Stimulated activated CD8-positive, alpha-beta memory T cell treated with anti-CD3 and anti-CD28 coated beads, Interleukin-4, amount 100 ng/mL, for 4 hours (primary cell): ENCODE results near the gene OPN4.

ENCODE experiments used
- DNase-seq, 2 donors: peaks; one replicate each; pipeline ENCODE4 v3.0.0-alpha.2; 2020; ENCODE audit warnings: low read depth in 2 of 2, low spot score in 1 of 2

Gene OPN4

DNA sequence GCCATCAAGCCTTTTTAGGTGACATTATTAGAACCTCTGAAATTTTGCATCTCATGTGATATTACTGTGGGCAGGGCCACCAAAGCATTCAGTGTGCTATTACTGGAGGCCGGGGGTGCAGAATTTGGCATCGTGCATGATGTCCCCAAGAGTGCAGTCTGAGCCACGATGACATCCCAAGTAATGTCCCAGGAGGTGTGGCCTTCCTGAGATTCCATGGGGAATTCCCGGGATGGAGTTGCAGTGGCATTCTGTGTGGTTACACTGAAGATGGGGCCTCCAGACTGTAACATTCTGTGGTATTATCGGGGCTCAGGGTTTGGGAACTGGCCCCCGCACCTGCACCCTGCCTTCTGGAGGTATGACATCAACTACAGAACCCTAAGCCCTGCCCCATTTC is 23.0 kb downstream of the OPN4 start:
- no peak for DNase-seq

DNA sequence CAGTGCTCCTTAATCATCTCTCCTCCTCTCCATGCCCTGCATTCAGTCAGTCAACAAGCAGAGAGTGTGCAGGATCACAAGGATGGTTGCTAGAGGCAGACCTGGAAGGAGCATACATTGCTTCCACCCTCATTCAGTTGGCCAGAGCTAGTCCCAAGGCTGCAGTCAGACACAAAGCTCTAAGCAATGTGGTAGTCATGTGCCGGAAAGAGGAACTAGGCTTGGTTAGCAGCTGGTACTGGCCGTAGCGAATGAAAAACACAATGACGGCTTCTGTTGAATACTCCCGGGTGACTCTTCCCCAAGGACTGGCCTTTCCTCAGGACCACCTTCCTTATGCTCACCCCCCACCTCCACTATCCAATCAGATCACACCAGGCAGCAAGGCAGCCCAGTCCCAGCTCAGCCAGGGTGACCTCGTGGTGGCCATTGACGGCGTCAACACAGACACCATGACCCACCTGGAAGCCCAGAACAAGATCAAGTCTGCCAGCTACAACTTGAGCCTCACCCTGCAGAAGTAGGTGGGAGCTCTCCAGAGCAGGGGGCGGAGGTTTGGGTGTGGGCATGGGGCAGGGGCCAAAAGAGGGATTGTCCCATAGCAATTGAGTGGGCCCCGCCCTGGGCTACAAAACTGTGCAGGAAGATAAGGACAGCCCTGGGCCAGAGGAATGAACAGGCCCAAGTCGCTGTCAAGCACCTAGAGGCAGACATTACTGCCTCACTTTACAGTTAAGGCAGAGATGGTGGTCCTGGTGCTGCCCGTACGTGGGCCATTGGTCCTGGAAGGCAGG is 24.8 kb downstream of the OPN4 start:
- no peak for DNase-seq

- no peak for DNase-seq
Observed at GRCh38 chr10:86681047-86681446, 26.7 kb downstream of the OPN4 start.

DNA sequence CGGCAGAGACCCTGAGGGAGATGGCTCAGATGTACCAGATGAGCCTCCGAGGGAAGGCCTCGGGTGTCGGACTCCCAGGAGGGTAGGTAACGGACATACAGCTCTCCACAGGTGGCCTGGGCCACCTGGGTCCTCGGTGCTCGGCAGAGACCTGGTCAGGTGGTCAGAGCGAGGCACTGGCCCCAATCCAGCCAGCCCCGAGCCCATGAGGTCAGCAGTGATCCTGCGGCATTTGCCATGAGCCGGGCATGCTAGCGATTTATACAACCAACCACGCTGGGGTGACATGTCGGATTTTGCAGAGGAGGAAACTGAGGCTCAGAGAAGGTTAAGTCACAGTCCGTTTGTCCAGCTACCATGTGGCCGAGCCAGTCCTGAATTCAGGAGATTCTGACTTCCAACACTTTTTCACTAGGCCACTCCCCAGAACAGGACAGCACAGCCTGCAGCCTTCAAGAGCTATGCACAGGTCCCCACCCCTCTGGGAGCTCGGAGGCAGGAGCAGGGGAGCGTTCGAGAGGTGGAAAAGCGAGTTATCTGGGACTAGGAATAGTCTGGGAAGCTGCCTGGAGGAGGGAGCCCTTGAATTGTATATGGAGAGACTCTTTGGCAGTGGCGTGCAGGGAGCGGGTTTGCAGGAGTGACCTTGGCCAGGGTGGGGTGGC is 27.5 kb downstream of the OPN4 start:
- DNase-seq = no peak

GRCh38 chr10:86682675-86683074 is 28.3 kb downstream of the OPN4 start:
- no peak for DNase-seq

- no peak for DNase-seq
Observed at GRCh38 chr10:86684331-86685097, 30.2 kb downstream of the OPN4 start.

DNA sequence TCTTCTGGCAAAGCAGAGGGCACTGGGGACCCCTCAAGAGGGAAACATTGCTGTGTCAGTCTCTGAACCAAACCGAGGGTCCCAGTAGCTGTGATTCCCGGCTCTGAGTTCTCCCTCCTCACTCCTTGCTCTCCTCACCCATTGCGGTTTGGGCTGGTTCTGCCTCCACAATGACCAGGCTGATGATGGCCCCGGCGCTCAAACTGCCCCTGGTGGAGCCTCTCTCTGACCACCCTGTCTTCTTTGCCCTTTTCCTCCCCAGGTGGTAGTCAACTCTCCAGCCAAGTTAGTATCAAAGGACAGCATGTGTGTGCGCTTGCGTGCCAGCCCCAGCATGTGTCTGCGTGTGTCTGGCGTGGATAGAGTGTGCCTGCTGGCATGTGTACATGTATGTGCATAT is 31.1 kb downstream of the OPN4 start:
- no peak for DNase-seq

GRCh38 chr10:86685893-86686632 is 31.7 kb downstream of the OPN4 start:
- DNase-seq = no peak

DNA sequence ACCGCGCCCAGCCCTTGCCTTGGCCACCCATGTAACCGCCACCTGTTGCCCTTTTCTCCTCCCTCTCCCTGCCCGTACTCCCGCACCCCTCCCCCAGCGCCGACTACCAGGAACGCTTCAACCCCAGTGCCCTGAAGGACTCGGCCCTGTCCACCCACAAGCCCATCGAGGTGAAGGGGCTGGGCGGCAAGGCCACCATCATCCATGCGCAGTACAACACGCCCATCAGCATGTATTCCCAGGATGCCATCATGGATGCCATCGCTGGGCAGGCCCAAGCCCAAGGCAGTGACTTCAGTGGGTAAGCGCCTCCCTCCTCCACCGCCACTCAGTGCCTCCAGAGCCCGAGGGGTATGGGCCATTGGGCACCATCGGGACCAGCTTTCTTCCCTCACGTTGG is 32.6 kb downstream of the OPN4 start:
- no peak for DNase-seq

DNA sequence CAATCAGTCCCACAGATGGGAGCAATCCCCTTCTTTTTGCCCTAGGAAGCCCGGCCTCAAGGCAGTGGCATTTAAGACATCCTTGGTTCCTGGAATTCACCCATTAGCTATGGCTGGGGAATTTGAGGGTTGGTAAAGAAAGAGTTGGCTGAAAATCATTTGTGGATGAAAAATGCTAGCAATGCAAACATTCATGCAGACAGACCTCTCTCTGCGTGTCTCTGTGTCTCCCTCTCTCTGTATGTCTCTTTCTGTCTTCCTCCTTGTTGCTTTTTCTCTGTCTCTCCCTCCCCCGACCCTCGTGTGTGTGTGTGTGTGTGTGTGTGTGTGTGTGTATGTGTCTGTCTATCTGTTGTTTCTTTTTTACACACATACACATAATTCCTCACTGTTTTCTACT is 33.4 kb downstream of the OPN4 start:
- no peak for DNase-seq

- no peak for DNase-seq
Observed at GRCh38 chr10:86688398-86688921, 34.1 kb downstream of the OPN4 start.

DNA sequence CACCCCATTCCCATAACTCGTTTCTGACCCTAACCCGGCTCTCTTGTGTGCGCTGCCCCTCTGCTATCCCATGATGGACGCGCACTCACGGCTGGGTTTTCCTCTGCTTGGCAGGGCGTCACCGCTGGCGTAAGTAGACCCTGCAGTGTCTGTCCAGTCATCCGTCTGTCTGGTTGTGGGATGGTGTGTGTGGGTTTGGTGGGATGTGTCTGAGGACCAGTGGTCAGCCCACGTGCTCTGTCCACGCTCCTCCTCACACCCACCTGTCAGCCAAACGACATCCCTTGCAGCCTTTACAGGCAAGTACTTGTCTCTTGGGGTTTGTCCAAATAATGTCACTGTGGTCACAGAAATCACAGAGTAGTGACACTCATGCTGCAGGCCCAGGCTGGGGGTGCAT is 34.8 kb downstream of the OPN4 start:
- DNase-seq = no peak

DNA sequence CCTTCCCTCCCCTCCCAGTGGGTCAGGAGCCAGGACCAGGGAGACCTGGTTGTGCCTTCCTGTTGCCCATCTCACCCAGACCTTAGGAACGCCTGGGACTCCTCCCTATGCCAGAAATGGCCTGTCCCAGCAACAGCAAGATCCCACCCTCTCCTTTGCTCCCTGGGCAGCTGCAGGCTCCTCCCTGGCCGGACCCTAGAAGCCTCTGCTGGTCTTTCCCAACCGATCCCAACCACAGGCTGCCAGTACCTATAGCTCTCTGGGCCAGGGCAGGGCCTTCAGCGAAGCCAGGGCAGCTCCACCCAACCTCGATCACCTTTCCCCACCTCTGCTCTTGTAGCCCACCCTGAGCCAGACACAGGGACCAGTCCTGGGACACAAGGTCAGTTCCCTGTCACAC is 35.9 kb downstream of the OPN4 start:
- no peak for DNase-seq

GRCh38 chr10:86690657-86691084 is 36.3 kb downstream of the OPN4 start:
- DNase-seq = no peak

DNA sequence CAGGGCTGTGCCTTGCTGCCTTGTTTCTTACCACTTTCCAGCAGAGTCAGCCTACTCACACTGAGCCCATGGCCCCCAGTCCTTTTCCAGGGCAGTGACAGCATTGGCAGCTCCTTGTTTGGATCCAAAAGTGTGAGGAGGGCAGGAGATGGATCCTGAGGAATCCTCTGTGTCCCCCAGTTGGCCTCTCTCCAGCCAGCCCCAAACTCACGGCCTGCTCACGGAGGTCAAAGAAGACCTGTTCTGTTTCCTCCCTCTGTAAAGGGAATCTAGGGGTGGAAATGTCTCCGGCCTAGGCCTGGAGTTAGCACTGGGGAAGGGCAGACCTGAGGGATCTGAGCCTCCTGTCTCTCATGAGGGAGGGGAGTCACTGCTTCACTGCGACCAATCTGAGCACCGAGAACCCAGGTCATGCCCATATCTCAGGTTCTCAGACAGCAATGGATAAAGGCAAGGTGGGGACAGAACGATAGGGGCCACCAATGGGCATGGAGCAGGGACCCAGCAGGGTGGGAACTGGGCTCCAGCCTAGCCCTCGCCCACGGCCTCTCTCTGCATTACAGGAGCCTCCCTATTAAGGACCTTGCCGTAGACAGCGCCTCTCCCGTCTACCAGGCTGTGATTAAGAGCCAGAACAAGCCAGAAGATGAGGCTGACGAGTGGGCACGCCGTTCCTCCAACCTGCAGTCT is 37.1 kb downstream of the OPN4 start:
- DNase-seq = no peak

GRCh38 chr10:86692023-86692514 is 37.7 kb downstream of the OPN4 start:
- no peak for DNase-seq

DNA sequence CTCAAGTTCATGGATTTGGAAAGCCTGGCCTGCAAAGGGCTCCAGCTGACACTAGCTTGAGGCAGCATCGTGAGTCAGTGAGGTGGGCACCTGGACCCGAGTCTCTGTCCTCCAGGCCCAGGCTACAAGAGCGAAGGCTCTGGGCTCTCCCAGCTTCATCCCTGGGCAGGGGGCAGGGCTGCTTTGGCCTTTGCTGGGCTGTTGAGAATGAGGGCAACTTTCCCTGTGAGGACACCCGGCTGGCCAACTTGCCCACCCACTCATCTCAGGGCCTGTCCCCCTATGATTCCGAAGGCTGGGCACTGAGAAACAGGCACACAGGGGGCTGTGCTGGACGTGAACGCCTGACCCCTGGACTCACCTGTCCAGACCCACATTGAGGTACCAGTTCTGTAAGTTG is 38.3 kb downstream of the OPN4 start:
- DNase-seq = no peak

DNA sequence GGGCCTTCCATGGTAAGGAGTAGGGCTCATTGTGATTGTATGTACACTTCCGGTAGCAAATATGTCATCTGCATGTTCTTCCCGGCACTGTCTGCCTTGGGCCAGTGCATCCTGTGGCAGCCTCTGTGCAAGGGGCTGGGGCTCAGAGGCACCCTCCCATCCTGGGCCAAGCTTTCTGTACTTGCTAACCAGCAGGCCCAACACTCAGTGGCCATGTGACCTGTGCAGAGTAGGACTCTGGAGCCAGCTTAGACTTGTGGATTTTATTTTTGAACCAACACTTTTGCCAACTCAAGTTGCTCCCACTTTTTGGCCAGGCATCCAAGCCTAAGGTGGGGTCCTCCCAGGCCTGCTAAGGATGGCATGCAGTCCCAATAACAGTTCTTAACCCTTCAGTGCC is 38.9 kb downstream of the OPN4 start:
- no peak for DNase-seq

- peak in 1 of 2 donors; percentile 6 for DNase-seq
Observed at GRCh38 chr10:86693721-86694369, 39.5 kb downstream of the OPN4 start.
